Measurements from ENCODE around the gene CYP4X1.
A peak's percentile ranks its signal among the peaks of the same experiment; 100 is the strongest.
"Not testable (repeated sequence)": the region's sequence is repeated elsewhere in the genome, so short reads cannot be mapped to it uniquely, and the experiment has no call there.

CYP4X1 gene

DNA sequence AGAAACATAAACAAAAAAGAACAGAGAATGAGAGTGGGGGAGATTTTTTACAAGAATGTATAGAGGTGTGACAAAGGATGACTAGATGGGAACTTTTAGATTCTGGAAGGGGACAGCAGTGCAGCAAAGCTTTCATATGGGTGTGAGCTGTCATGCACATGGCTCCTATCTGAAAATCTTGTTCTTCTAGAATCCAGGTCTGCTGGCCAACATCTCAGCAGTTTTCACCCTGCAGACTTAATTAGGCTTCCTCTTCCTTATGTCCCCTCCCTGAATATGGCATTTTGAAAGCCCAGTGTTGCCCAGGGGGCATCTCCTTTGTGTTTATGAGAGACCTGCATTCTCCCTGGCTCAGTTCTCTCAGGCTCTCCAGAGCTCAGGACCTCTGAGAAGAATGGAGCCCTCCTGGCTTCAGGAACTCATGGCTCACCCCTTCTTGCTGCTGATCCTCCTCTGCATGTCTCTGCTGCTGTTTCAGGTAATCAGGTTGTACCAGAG, 43.7 kb downstream of the CYP4X1 start, which contains the start of gene CYP4Z1:
Gene CYP4Z1 (plus strand): TSS at position 135 of the 498 bp plus-strand sequence. CDS start 260 bp downstream, at position 395.
- Mint-ChIP-seq H3K27me3 (ENCODE audit: low read depth, poor library complexity) (peaks cover 50% of the 10 kb centered on the region), H3K9me3 (no peaks in the 10 kb centered on the region), H3K36me3 (ENCODE audit: low read depth) (no peaks in the 10 kb centered on the region), H3K4me3 (no peak within 1 kb of the TSS), H3K27ac (no peak within 1 kb of the TSS), H3K4me1 (no peaks in the 10 kb centered on the region)
- no peak for DNase-seq
- TF ChIP-seq, protein P1, sequence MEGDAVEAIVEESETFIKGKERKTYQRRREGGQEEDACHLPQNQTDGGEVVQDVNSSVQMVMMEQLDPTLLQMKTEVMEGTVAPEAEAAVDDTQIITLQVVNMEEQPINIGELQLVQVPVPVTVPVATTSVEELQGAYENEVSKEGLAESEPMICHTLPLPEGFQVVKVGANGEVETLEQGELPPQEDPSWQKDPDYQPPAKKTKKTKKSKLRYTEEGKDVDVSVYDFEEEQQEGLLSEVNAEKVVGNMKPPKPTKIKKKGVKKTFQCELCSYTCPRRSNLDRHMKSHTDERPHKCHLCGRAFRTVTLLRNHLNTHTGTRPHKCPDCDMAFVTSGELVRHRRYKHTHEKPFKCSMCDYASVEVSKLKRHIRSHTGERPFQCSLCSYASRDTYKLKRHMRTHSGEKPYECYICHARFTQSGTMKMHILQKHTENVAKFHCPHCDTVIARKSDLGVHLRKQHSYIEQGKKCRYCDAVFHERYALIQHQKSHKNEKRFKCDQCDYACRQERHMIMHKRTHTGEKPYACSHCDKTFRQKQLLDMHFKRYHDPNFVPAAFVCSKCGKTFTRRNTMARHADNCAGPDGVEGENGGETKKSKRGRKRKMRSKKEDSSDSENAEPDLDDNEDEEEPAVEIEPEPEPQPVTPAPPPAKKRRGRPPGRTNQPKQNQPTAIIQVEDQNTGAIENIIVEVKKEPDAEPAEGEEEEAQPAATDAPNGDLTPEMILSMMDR (IDR thresholded peaks at IDR 0.05) = no peak

DNA sequence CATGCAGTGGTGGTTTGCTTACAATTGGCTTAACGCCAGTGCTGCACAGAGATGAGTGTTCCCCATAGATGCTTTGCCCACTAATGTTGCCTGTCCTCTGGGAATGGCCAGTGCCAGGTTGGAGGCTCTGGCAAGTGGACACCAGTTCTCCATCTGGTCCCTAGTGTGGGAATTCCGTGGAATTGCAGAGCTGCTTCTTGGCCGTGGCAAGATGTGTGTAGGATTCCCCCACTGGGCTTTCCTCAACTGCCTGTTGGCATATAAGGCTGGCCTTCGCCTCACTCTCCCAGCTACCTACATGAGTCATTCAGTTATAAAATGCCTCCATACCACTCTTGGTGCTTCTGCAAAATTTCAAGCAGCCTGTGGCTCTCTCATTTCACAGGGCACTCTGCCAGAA, 45.6 kb downstream of the CYP4X1 start:
- H3K27me3 Mint-ChIP-seq (ENCODE audit: low read depth, poor library complexity) = peaks cover 50% of the 10 kb centered on the region
- not testable (repeated sequence) for DNase-seq; H3K27ac Mint-ChIP-seq; H3K9me3 Mint-ChIP-seq; H3K4me1 Mint-ChIP-seq; H3K36me3 Mint-ChIP-seq (ENCODE audit: low read depth); H3K4me3 Mint-ChIP-seq

DNA sequence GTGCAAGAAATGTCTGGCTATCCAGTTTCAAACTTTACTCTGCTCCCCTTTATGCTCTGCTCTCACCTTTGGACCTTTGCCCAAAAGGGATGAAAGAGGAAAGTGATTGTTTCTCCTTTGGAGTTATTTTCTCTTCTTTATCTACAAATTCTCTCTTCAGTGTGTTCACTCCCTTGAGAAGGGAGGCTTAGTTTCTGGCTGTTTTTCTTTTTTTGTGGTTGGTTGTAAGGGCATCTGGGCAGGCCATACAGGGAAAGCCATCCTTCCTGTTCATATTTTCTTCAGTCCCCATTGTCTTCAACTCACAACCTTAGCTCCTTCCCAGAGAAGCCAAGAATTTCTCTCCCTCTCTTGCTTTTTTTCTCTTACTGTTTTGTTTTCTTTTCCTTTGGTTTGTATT, 46.0 kb downstream of the CYP4X1 start:
- not testable (repeated sequence) for H3K27ac Mint-ChIP-seq
- H3K27me3 Mint-ChIP-seq (ENCODE audit: low read depth, poor library complexity) = peaks cover 46% of the 10 kb centered on the region

DNA sequence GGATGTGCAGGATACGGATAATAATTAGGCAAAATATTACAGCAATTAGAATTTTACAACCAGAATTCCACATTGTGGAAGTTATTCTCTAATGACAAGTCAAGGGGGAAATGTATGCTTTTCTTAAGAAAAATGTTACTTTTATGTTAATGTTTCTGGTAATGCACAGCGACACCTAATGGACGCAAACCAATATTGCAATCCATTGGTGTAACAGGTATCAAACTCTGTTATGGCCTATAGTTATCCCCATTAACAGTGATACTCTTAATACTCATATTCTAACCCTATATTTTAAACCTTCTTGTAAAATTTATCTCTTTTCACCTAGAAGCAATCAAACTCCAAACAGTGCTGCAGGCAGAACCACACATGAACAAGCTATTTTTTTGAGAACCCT, 65.9 kb downstream of the CYP4X1 start:
- H3K9me3 Mint-ChIP-seq = not testable (repeated sequence)
- peak; percentile 58 for DNase-seq
- TF ChIP-seq, protein P1 (IDR thresholded peaks at IDR 0.05) = peak; percentile 66

More for the DNA sequence above, 46.0 kb downstream of the CYP4X1 start:
- not testable (repeated sequence) for H3K9me3 Mint-ChIP-seq; DNase-seq; H3K4me1 Mint-ChIP-seq; H3K4me3 Mint-ChIP-seq; H3K36me3 Mint-ChIP-seq (ENCODE audit: low read depth)

DNA sequence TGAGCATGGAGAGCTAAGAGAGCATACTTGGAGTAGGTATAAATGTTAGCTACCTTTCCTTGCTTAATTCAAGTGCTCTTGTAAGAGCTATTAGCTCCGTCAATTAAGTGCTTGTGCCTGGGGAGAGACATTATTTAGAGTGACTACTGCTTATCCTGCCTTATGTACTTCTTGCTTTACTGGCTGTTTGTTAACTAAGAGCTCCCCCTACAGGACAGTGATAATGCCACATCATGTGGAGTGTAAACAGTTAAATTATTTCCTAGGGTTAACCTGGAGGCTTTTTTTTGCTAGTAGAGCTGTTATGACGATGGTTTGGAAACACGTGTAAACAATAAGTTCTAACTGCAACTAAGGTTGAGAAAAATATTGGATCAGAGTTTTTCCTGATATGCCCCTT, 68.0 kb downstream of the CYP4X1 start:
- TF ChIP-seq, protein P1 (IDR thresholded peaks at IDR 0.05) = peak; percentile 30
- H3K9me3 Mint-ChIP-seq; H3K4me1 Mint-ChIP-seq; DNase-seq; H3K4me3 Mint-ChIP-seq; H3K27ac Mint-ChIP-seq; H3K36me3 Mint-ChIP-seq (ENCODE audit: low read depth): not testable (repeated sequence)
- peaks cover 14% of the 10 kb centered on the region for H3K27me3 Mint-ChIP-seq (ENCODE audit: low read depth, poor library complexity)

More for the DNA sequence above, 65.9 kb downstream of the CYP4X1 start:
- H3K27ac Mint-ChIP-seq; H3K36me3 Mint-ChIP-seq (ENCODE audit: low read depth); H3K27me3 Mint-ChIP-seq (ENCODE audit: low read depth, poor library complexity); H3K4me1 Mint-ChIP-seq; H3K4me3 Mint-ChIP-seq: not testable (repeated sequence)
